ENCODE measurements around the gene MAN1B1.

The MAN1B1 gene

DNA sequence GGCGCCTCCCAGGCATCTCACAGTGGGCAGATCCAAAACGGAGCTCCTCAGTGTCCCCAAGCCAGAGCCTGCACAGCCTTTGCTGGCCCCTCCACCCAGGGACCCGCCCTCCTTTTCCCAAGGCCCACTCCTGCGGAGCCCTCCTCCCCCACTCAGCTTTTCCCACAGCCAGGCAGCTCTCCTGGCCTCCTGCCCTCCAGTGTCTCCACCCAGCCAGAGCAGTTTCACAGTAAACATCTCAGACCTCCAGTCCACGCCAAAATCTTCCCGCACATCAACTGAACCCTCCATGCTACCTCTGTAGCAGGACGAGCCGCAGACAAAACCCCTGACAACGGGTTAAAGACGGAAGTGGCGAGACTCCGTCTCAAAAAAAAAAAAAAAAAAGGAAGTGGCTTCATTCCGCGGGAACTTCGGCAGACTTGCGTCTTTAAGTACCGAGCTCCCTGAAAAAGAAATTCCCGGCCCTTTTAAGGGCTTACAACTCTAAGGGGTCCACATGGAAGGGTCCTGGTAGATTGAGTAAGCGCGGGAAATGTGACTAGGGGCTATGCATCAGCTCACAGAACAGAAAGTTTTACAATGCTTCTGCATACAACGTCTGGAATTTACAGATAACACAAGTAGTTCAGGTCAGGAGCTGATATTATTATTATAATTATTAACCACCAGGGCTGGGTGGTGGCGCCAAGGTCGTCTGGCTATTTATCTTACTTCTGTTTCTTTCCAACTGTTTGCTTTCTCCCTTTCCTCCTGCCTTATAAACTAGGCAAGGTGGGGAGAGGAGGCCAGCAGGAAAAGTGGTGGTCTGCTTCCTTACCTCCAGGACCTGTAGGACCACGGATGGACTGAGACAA, 40.7 kb downstream of the MAN1B1 start:
- H2AFZ ChIP-seq (ENCODE audit: low read length) = peak overlapping the region; percentile 64
- peak overlapping the region; percentile 75 for H3K4me3 ChIP-seq (ENCODE audit: low read length)
- peaks cover 12% of the 10 kb centered on the region for H3F3A ChIP-seq (ENCODE audit: insufficient read depth, low read length)
- no peaks in the 10 kb centered on the region for H3K36me3 ChIP-seq (replicated peaks; ENCODE audit: insufficient read depth, low read length)
- DNase-seq = peak; percentile 42
- H3K9me2 ChIP-seq (replicated peaks; ENCODE audit: insufficient read depth, low read length) = no peaks in the 10 kb centered on the region
- no peaks in the 10 kb centered on the region for H3K79me2 ChIP-seq (ENCODE audit: low read length)
- H3K27ac ChIP-seq (ENCODE audit: low read length) = no peak overlapping the region
- H4K20me1 ChIP-seq (ENCODE audit: insufficient read depth, low read length) = no peaks in the 10 kb centered on the region
- peaks cover 13% of the 10 kb centered on the region for H3K4me1 ChIP-seq (ENCODE audit: low read length)
- peaks cover 33% of the 10 kb centered on the region for H3K27me3 ChIP-seq (replicated peaks; ENCODE audit: insufficient read depth, low read length)
- H3K9ac ChIP-seq (ENCODE audit: low read length) = peak overlapping the region; percentile 30; the same call in 1 of the 2 replicates
- H3K9me3 ChIP-seq (replicated peaks; ENCODE audit: insufficient read depth, low read length) = no peaks in the 10 kb centered on the region
- peak overlapping the region; percentile 83 for H3K4me2 ChIP-seq (ENCODE audit: low read depth, low read length)
- no peak for TF ChIP-seq EZH2phosphoT487 (IDR thresholded peaks at IDR 0.05; ENCODE audit: low read length)
- TF ChIP-seq, protein P1, sequence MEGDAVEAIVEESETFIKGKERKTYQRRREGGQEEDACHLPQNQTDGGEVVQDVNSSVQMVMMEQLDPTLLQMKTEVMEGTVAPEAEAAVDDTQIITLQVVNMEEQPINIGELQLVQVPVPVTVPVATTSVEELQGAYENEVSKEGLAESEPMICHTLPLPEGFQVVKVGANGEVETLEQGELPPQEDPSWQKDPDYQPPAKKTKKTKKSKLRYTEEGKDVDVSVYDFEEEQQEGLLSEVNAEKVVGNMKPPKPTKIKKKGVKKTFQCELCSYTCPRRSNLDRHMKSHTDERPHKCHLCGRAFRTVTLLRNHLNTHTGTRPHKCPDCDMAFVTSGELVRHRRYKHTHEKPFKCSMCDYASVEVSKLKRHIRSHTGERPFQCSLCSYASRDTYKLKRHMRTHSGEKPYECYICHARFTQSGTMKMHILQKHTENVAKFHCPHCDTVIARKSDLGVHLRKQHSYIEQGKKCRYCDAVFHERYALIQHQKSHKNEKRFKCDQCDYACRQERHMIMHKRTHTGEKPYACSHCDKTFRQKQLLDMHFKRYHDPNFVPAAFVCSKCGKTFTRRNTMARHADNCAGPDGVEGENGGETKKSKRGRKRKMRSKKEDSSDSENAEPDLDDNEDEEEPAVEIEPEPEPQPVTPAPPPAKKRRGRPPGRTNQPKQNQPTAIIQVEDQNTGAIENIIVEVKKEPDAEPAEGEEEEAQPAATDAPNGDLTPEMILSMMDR (IDR thresholded peaks at IDR 0.05; ENCODE audit: low read length) = no peak
- TF ChIP-seq EZH2 (optimal IDR thresholded peaks at IDR 0.05; ENCODE audit: low read depth, low read length) = no peak

DNA sequence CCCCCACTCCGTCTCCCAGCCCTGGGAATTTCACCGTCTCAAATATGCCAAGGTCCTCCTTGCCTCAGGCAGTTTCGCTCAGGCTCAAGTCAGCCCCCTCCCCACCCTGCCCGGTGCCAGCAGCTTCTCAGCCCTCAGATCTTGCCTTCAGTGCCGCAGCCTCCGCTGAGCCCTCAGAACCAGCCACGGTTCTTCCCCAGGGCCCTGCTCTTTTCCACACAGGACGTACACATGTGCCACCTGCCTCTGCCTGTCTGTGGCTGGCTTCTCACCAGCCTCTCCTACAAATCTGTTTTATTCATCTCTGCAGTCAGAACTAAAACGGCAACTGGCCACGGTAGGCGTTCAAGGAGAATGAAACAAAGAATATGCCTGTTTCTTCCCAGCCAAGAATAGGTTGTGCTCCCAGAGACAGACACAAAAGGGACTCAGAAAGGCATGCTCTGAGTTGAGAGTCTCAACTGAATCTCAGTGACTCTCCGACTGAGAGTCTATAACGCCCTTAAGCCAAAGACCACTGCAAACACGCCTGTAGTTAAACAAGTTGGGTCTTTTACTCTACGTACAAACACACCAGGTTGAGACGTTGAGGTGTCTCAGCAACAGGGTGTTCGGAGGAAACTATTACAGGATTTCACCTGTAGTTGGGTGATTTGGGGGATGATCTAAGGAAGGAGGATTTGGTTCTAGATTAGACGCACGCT, 41.5 kb downstream of the MAN1B1 start:
- peak overlapping the region; percentile 75; the same call in 1 of the 2 replicates for H3K4me3 ChIP-seq (ENCODE audit: low read length)
- no peaks in the 10 kb centered on the region for H3K79me2 ChIP-seq (ENCODE audit: low read length)

DNA sequence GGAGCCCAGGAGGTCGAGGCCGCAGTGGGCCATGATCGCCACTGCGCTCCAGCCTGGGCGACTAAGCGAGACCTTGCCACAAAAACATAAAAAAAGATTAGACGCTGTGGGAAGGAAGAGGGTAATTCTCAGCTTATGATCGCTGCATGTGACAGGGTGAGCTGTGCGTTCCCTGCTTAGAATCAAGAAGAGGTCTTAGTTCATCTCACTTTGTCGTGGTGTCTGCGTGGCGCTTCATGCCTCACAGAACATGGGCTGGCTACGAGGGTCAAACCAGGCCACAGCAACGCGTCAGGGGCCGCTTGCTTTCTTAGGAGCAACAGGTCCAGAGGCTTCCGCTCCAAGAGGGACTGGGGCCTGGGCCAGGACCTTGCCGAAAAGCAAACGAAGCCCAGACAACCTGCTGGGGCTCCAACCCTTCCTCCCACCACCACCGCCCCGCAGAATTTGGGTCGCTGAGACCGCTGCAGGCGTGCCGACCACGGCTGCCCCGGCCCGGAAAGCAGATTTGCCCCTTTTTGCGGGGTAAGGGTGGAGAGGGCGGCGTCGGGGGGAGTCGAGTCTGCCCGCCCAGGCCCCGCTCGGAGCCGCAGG, 42.2 kb downstream of the MAN1B1 start:
- TF ChIP-seq, protein P1 (IDR thresholded peaks at IDR 0.05; ENCODE audit: low read length) = no peak
- no peak for TF ChIP-seq EZH2 (optimal IDR thresholded peaks at IDR 0.05; ENCODE audit: low read depth, low read length)
- no peak for TF ChIP-seq EZH2phosphoT487 (IDR thresholded peaks at IDR 0.05; ENCODE audit: low read length)
- peak; percentile 5 for DNase-seq
- Histone ChIP-seq H3K9ac (ENCODE audit: low read length) (peak overlapping the region; percentile 47; the same call in 1 of the 2 replicates), H2AFZ (ENCODE audit: low read length) (peak overlapping the region; percentile 80), H3F3A (ENCODE audit: insufficient read depth, low read length) (peaks cover 9% of the 10 kb centered on the region; the same call in 1 of the 2 replicates), H3K36me3 (replicated peaks; ENCODE audit: insufficient read depth, low read length) (no peaks in the 10 kb centered on the region), H3K9me2 (replicated peaks; ENCODE audit: insufficient read depth, low read length) (no peaks in the 10 kb centered on the region), H3K4me2 (ENCODE audit: low read depth, low read length) (peak overlapping the region; percentile 83), H4K20me1 (ENCODE audit: insufficient read depth, low read length) (no peaks in the 10 kb centered on the region), H3K4me3 (ENCODE audit: low read length) (peak overlapping the region; percentile 75), H3K9me3 (replicated peaks; ENCODE audit: insufficient read depth, low read length) (no peaks in the 10 kb centered on the region), H3K27ac (ENCODE audit: low read length) (no peak overlapping the region), H3K4me1 (ENCODE audit: low read length) (0 out of 2 replicates have a peak, but pooled peaks cover 8% of the 10 kb centered on the region), H3K79me2 (ENCODE audit: low read length) (no peaks in the 10 kb centered on the region), H3K27me3 (replicated peaks; ENCODE audit: insufficient read depth, low read length) (peaks cover 42% of the 10 kb centered on the region)

More for the DNA sequence above, 41.5 kb downstream of the MAN1B1 start:
- Histone ChIP-seq H3K27ac (ENCODE audit: low read length) (no peak overlapping the region), H3K9me2 (replicated peaks; ENCODE audit: insufficient read depth, low read length) (no peaks in the 10 kb centered on the region), H3K27me3 (replicated peaks; ENCODE audit: insufficient read depth, low read length) (peaks cover 39% of the 10 kb centered on the region), H3K36me3 (replicated peaks; ENCODE audit: insufficient read depth, low read length) (no peaks in the 10 kb centered on the region), H4K20me1 (ENCODE audit: insufficient read depth, low read length) (no peaks in the 10 kb centered on the region), H3K4me1 (ENCODE audit: low read length) (peaks cover 10% of the 10 kb centered on the region; the same call in 1 of the 2 replicates), H3K4me2 (ENCODE audit: low read depth, low read length) (peak overlapping the region; percentile 83), H3K9me3 (replicated peaks; ENCODE audit: insufficient read depth, low read length) (no peaks in the 10 kb centered on the region), H2AFZ (ENCODE audit: low read length) (no peak overlapping the region), H3K9ac (ENCODE audit: low read length) (no peak overlapping the region; the same call in 1 of the 2 replicates), H3F3A (ENCODE audit: insufficient read depth, low read length) (peaks cover 9% of the 10 kb centered on the region; the same call in 1 of the 2 replicates)
- DNase-seq = peak; percentile 7
- TF ChIP-seq EZH2 (optimal IDR thresholded peaks at IDR 0.05; ENCODE audit: low read depth, low read length) (no peak), EZH2phosphoT487 (IDR thresholded peaks at IDR 0.05; ENCODE audit: low read length) (no peak)
- TF ChIP-seq, protein P1 (IDR thresholded peaks at IDR 0.05; ENCODE audit: low read length) = no peak

Measured in MM.1S (cell line).